GM12892 (cell line): ENCODE measurements around the gene CDH4.

ENCODE experiments used
- DNase-seq: peaks from one replicate; pipeline ENCODE4 v3.0.0; 2011; ENCODE audit not compliant: insufficient read length
- FAIRE-seq: peaks from 2 replicates; lab custom pipeline; 2011; peaks lifted over from hg19 to GRCh38; lab: Jason Lieb, UNC
- POLR2A ChIP-seq: IDR thresholded peaks from 2 replicates; pipeline ENCODE4 v1.6.1; 2011; ENCODE audit warnings: low read depth, low read length, control low read depth
- POLR2AphosphoS5 ChIP-seq: IDR thresholded peaks from 2 replicates; pipeline ENCODE4 v1.6.1; 2011; ENCODE audit warnings: low read depth, low read length, control low read depth
- TAF1 ChIP-seq: IDR thresholded peaks from 2 replicates; pipeline ENCODE4 v1.6.1; 2011; ENCODE audit warnings: low read depth, mild to moderate bottlenecking, control low read depth, low read length, borderline replicate concordance

Gene CDH4

GRCh38 chr20:61877776-61878477 lies 625.9 kb downstream of the CDH4 start:
- DNase-seq (no peak), FAIRE-seq (no peak)

GRCh38 chr20:61878478-61879302 lies 626.6 kb downstream of the CDH4 start:
- no peak for DNase-seq
- TF ChIP-seq POLR2A: no peak
- TF ChIP-seq POLR2AphosphoS5: no peak
- no peak for TF ChIP-seq TAF1
- no peak for FAIRE-seq

More at GRCh38 chr20:61877776-61878477, 625.9 kb downstream of the CDH4 start:
- no peak for TF ChIP-seq TAF1
- TF ChIP-seq POLR2A: no peak
- TF ChIP-seq POLR2AphosphoS5: no peak

- no peak for DNase-seq
- TF ChIP-seq POLR2AphosphoS5 (no peak), TAF1 (no peak), POLR2A (no peak)
- no peak for FAIRE-seq
Measured at GRCh38 chr20:61879303-61879620, 627.2 kb downstream of the CDH4 start.

- DNase-seq (no peak), FAIRE-seq (no peak)
- TF ChIP-seq TAF1 (no peak), POLR2AphosphoS5 (no peak), POLR2A (no peak)
Measured at GRCh38 chr20:61879694-61880093, 627.6 kb downstream of the CDH4 start.

- TF ChIP-seq POLR2A: no peak
- no peak for TF ChIP-seq TAF1
- no peak for TF ChIP-seq POLR2AphosphoS5
- DNase-seq (no peak), FAIRE-seq (no peak)
Measured at GRCh38 chr20:61880706-61881105, 628.6 kb downstream of the CDH4 start.

GRCh38 chr20:61881416-61881815 lies 629.4 kb downstream of the CDH4 start:
- TF ChIP-seq POLR2AphosphoS5 (no peak), POLR2A (no peak), TAF1 (no peak)
- DNase-seq (no peak), FAIRE-seq (no peak)

GRCh38 chr20:61881861-61882260 lies 629.8 kb downstream of the CDH4 start:
- TF ChIP-seq TAF1 (no peak), POLR2AphosphoS5 (no peak), POLR2A (no peak)
- FAIRE-seq (no peak), DNase-seq (no peak)

GRCh38 chr20:61882716-61883615 lies 630.9 kb downstream of the CDH4 start:
- DNase-seq: no peak
- TF ChIP-seq POLR2A (no peak), POLR2AphosphoS5 (no peak), TAF1 (no peak)
- no peak for FAIRE-seq

- FAIRE-seq: no peak
- TF ChIP-seq POLR2A: no peak
- TF ChIP-seq POLR2AphosphoS5: no peak
- no peak for TF ChIP-seq TAF1
- DNase-seq: no peak
Measured at GRCh38 chr20:61883857-61884393, 631.9 kb downstream of the CDH4 start.

GRCh38 chr20:61884571-61885389 lies 632.7 kb downstream of the CDH4 start:
- FAIRE-seq (no peak), DNase-seq (no peak)
- no peak for TF ChIP-seq POLR2A
